OCI-LY3 (cell line): ENCODE measurements around the gene DRAP1.

Experiments
- H2AFZ ChIP-seq: fragments of 200-600, 300-600 bp; shearing (Covaris generic); 2 replicates; pipeline ENCODE4 v1.6.0; 2014; ENCODE audit warnings: antibody characterized with exemption, low read depth, low read length
- H3K27ac ChIP-seq: fragments of 200-600, 300-600 bp; sonication (generic); 2 replicates; pipeline ENCODE4 v1.5.1; 2014; ENCODE audit warnings: mild to moderate bottlenecking, low read length, moderate library complexity, mixed read lengths
- H3K27me3 ChIP-seq: fragments of 200-600, 300-600 bp; sonication (generic); 2 replicates; pipeline ENCODE4 v1.6.1; 2014; ENCODE audit warnings: low read depth, low read length, mixed read lengths
- H3K36me3 ChIP-seq: fragments of 200-600, 300-600 bp; sonication (generic); replicated peaks from 2 replicates; pipeline ENCODE3; 2014; ENCODE audit warnings: low read depth, low read length, mixed read lengths
- H3K4me1 ChIP-seq: fragments of 300-600, 200-600 bp; sonication (generic); 2 replicates; pipeline ENCODE4 v1.6.1; 2014; ENCODE audit warnings: low read length, mixed read lengths
- H3K4me2 ChIP-seq: fragments of 200-600, 300-600 bp; sonication (generic); 2 replicates; pipeline ENCODE4 v1.6.1; 2014; ENCODE audit warnings: low read length, mixed read lengths
- H3K4me3 ChIP-seq: fragments of 300-600, 200-600 bp; sonication (generic); 2 replicates; pipeline ENCODE4 v1.5.1; 2014; ENCODE audit warnings: antibody characterized with exemption, mild to moderate bottlenecking, low read length, moderate library complexity
- H3K79me2 ChIP-seq: fragments of 300-600, 200-600 bp; shearing (Covaris generic); 2 replicates; pipeline ENCODE4 v1.6.1; 2014; ENCODE audit warnings: mild to moderate bottlenecking, low read length, mixed read lengths
- H3K9ac ChIP-seq: fragments of 300-600, 200-600 bp; shearing (Covaris generic); 2 replicates; pipeline ENCODE4 v1.6.0; 2014; ENCODE audit warnings: mild to moderate bottlenecking, low read length, moderate library complexity
- H3K9me3 ChIP-seq: fragments of 200-600, 300-600 bp; shearing (Covaris generic); 2 replicates; pipeline ENCODE4 v1.6.1; 2014; ENCODE audit warnings: low read length, mixed read lengths; ENCODE audit not compliant: insufficient read depth
- H4K20me1 ChIP-seq: fragments of 200-600, 300-600 bp; sonication (generic); 2 replicates; pipeline ENCODE4 v1.6.1; 2016; ENCODE audit warnings: low read length, mixed read lengths; ENCODE audit not compliant: insufficient read depth
- EZH2phosphoT487 ChIP-seq: fragments of 200-600 bp; shearing (Covaris generic); IDR thresholded peaks from 2 replicates; pipeline ENCODE4 v1.6.1; 2018; ENCODE audit warnings: antibody characterized with exemption, mixed run types, low read depth
- TF ChIP-seq, protein P1 (sequence below): fragments of 200-600, 300-600 bp; sonication (generic); IDR thresholded peaks from 2 replicates; pipeline ENCODE4 v1.5.1; 2014; ENCODE audit warnings: antibody characterized with exemption, low read length, low read depth

DRAP1 gene

DNA sequence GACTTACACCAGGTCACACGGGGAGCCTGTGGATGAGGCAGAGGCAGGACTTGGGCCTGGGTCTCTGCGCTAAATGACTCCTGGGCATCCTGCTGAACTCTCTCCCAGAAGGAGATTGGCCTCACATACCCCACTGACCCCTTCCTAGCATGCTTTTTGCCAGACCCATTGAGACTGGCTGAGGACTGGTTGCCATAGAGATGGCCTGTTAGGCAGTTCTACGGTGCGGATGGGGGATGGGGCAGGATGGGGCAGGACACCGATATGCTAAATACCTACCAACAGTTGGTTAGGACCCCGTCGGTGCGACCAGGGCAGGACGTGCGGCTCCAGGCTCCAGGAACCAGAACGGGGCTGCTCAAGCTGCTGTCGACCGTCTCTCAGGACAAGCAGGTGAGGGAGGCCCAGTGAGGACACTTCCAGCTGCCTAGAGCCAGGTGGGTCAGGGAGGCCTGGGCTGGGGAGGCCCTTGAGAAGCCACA lies 26.2 kb downstream of the DRAP1 start, which contains the start of gene TSGA10IP:
Gene TSGA10IP (plus strand): TSS at position 51 of the 482 bp plus-strand sequence. CDS start 196 bp downstream, at position 247.
- Histone ChIP-seq H3K27me3 (no peaks in the 10 kb centered on the region), H3K9me3 (no peaks in the 10 kb centered on the region), H3K4me3 (no peak within 1 kb of the TSS), H3K27ac (no peak within 1 kb of the TSS), H3K36me3 (no peaks in the 10 kb centered on the region), H4K20me1 (no peaks in the 10 kb centered on the region), H3K4me2 (no peak within 1 kb of the TSS), H2AFZ (no peak within 1 kb of the TSS), H3K79me2 (no peaks in the 10 kb centered on the region), H3K9ac (no peak within 1 kb of the TSS), H3K4me1 (peaks cover 15% of the 10 kb centered on the region)
- TF ChIP-seq, protein P1, sequence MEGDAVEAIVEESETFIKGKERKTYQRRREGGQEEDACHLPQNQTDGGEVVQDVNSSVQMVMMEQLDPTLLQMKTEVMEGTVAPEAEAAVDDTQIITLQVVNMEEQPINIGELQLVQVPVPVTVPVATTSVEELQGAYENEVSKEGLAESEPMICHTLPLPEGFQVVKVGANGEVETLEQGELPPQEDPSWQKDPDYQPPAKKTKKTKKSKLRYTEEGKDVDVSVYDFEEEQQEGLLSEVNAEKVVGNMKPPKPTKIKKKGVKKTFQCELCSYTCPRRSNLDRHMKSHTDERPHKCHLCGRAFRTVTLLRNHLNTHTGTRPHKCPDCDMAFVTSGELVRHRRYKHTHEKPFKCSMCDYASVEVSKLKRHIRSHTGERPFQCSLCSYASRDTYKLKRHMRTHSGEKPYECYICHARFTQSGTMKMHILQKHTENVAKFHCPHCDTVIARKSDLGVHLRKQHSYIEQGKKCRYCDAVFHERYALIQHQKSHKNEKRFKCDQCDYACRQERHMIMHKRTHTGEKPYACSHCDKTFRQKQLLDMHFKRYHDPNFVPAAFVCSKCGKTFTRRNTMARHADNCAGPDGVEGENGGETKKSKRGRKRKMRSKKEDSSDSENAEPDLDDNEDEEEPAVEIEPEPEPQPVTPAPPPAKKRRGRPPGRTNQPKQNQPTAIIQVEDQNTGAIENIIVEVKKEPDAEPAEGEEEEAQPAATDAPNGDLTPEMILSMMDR: no peak
- no peak for TF ChIP-seq EZH2phosphoT487

DNA sequence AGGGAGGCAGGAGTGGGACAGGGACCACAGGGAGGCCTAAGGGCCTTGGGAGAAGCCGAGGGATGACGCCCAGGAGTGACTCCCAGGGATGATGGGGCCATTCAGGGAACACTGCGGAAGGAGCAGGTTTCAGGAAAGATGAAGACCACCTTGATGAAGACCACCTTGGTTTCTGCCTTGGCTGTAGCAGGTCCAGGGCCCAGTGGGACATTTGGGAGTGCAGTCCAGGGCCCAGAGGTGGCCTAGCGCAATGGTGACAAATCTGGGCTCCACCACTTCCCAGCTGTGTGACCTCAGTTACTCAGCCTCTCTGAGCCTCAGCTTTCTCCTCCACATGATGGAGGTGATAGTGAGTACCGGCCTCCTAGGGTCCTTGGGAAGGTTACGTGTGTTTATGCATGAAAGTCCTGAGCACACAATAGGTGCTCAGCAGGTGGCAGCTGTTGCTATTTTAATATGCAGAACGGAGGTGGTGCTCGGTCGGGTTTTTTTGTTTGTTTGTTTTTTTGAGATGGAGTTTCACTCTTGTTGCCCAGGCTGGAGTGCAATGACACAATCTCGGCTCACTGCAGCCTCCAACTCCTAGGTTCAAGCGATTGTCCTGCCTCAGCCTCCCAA lies 26.8 kb downstream of the DRAP1 start:
- no peak overlapping the region for H3K4me2 ChIP-seq
- H3K27ac ChIP-seq: no peak overlapping the region

DNA sequence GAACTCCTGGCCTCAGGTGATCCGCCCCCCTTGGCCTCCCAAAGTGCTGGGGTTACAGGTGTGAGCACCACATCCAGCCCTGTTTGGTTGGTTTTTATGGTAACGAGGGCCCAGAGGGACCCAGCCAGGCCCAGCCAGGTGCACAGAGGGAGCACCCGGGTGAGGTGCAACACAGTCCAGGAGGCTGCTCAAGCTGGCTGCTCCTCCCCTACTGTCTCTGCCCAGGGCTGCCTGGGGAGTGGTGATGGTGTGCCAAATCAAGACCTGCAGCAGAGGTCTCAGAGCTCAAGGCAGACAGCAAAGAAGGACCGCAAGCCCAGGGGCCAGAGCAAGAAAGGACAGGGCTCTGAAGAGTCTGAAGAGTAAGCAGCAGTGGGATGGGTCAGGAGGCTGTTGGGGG lies 27.4 kb downstream of the DRAP1 start:
- H3K79me2 ChIP-seq: no peaks in the 10 kb centered on the region
- TF ChIP-seq, protein P1: no peak
- no peak for TF ChIP-seq EZH2phosphoT487
- H3K9me3 ChIP-seq: no peaks in the 10 kb centered on the region
- H3K36me3 ChIP-seq: no peaks in the 10 kb centered on the region
- no peak overlapping the region for H3K4me2 ChIP-seq
- no peaks in the 10 kb centered on the region for H3K27me3 ChIP-seq
- no peak overlapping the region for H3K9ac ChIP-seq
- H3K4me3 ChIP-seq: no peak overlapping the region
- no peak overlapping the region for H3K27ac ChIP-seq
- H2AFZ ChIP-seq: no peak overlapping the region
- H4K20me1 ChIP-seq: no peaks in the 10 kb centered on the region
- H3K4me1 ChIP-seq: peaks cover 4% of the 10 kb centered on the region

More for the DNA sequence above, 26.8 kb downstream of the DRAP1 start:
- Histone ChIP-seq H3K9ac (no peak overlapping the region), H3K79me2 (no peaks in the 10 kb centered on the region), H3K4me1 (peaks cover 10% of the 10 kb centered on the region), H2AFZ (no peak overlapping the region), H4K20me1 (no peaks in the 10 kb centered on the region), H3K27me3 (no peaks in the 10 kb centered on the region), H3K4me3 (no peak overlapping the region), H3K9me3 (no peaks in the 10 kb centered on the region), H3K36me3 (no peaks in the 10 kb centered on the region)
- TF ChIP-seq EZH2phosphoT487: no peak
- TF ChIP-seq, protein P1: no peak

DNA sequence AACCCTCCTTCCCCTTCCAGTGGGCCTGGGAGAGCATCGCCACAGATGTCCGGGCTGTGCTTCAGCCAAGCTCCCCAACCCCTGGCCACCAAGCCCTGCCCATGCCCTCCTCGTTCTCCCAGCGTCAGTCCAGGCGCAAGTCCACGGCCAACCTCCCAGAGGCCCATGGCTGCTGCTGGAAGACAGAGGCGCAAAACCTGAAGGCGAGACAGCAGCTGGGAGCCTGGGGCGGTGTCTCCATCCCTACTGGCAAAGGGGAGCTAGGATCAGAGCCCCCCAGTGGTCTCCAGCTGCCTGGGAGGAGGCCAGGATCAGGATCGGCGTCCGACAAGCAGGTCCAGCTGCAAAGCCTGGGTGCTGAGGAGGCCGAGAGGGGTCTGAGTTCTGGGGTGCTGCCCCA lies 27.9 kb downstream of the DRAP1 start:
- no peaks in the 10 kb centered on the region for H3K79me2 ChIP-seq
- no peaks in the 10 kb centered on the region for H4K20me1 ChIP-seq
- no peak overlapping the region for H3K9ac ChIP-seq
- H3K27me3 ChIP-seq: no peaks in the 10 kb centered on the region
- no peaks in the 10 kb centered on the region for H3K4me1 ChIP-seq
- H3K27ac ChIP-seq: no peak overlapping the region
- H2AFZ ChIP-seq: no peak overlapping the region
- H3K4me2 ChIP-seq: no peak overlapping the region
- TF ChIP-seq, protein P1: no peak
- TF ChIP-seq EZH2phosphoT487: no peak
- no peaks in the 10 kb centered on the region for H3K36me3 ChIP-seq
- no peak overlapping the region for H3K4me3 ChIP-seq
- H3K9me3 ChIP-seq: no peaks in the 10 kb centered on the region
